Measurements from ENCODE around the gene ZCCHC2. TPM values are rescaled to one million over a fixed set of nuclear protein-coding genes. Genes with fewer than 3 reads are reported as not detected.

ZCCHC2 gene
- polyA plus RNA-seq, 2 of the 4 experiments (the other 2 are of a cell fraction) = 7.6 to 12.5 TPM

- CTCF ChIA-PET = interaction anchor here (1.0 kb wide), 1 partner anchor 27 kb away, joined by 3 read pairs; no protein-coding TSS in a partner anchor
- H3K4me2 ChIP-seq = no peak overlapping the region
- FAIRE-seq = no peak
These were observed 88.0 kb downstream of the ZCCHC2 start for GRCh38 chr18:62610701-62611411.

GRCh38 chr18:62611453-62612288 is 88.8 kb downstream of the ZCCHC2 start:
- ATAC-seq = no peak
- no peak overlapping the region for H3K27ac ChIP-seq
- no peak for FAIRE-seq
- POLR2A ChIA-PET = no interaction called here
- no peak overlapping the region for H3K4me2 ChIP-seq
- DNase-seq (ENCODE audit: low read depth in 1 of 2, low spot score in 1 of 2) = no peak
- CTCF ChIA-PET = interaction anchor here (0.5 kb wide), 1 partner anchor 46 kb away, joined by 4 read pairs; no protein-coding TSS in a partner anchor
- H3K4me1 ChIP-seq = no peaks in the 10 kb centered on the region
- WGBS (ENCODE audit: missing lambda C conversion rate) = 60% methylated on average over 10 of the region's 32 CpGs
- no peak overlapping the region for H3K4me3 ChIP-seq
- TF ChIP-seq NPAS2 (CRISPR knock-in tag; IDR thresholded peaks at IDR 0.05; ENCODE audit: borderline replicate concordance) (no peak), RAD21 (conservative IDR thresholded peaks at IDR 0.05 in 1 of 2, IDR thresholded peaks at IDR 0.05 in 1 of 2) (no peak), ELK1 (IDR thresholded peaks at IDR 0.05; ENCODE audit: low read depth, low read length) (no peak), JUNB (IDR thresholded peaks at IDR 0.05) (no peak), MAZ (IDR thresholded peaks at IDR 0.05; ENCODE audit: borderline replicate concordance, low read depth, low read length) (no peak), MYC (IDR thresholded peaks at IDR 0.05; ENCODE audit: borderline replicate concordance, low read length) (no peak)
- H3K9me3 ChIP-seq = no peaks in the 10 kb centered on the region

More at GRCh38 chr18:62610701-62611411, 88.0 kb downstream of the ZCCHC2 start:
- Histone ChIP-seq H3K4me3 (no peak overlapping the region), H3K27ac (no peak overlapping the region), H3K9me3 (no peaks in the 10 kb centered on the region), H3K4me1 (no peaks in the 10 kb centered on the region)
- POLR2A ChIA-PET = no interaction called here
- ATAC-seq (no peak), DNase-seq (ENCODE audit: low read depth in 1 of 2, low spot score in 1 of 2) (no peak)
- TF ChIP-seq REST (IDR thresholded peaks at IDR 0.05) = no peak
- no peak for TF ChIP-seq E2F6 (IDR thresholded peaks at IDR 0.05; ENCODE audit: borderline replicate concordance, low read depth)
- no peak for TF ChIP-seq BCL3 (IDR thresholded peaks at IDR 0.05)
- WGBS (ENCODE audit: missing lambda C conversion rate) = 80% methylated on average over 22 of the region's 24 CpGs

GRCh38 chr18:62612289-62612645 is 89.4 kb downstream of the ZCCHC2 start:
- POLR2A ChIA-PET = no interaction called here
- no peak for ATAC-seq
- CTCF ChIA-PET = interaction anchor here (0.5 kb wide), 1 partner anchor 45 kb away, joined by 4 read pairs; no protein-coding TSS in a partner anchor

More at GRCh38 chr18:62612289-62612645, 89.4 kb downstream of the ZCCHC2 start:
- Histone ChIP-seq H3K9me3 (no peaks in the 10 kb centered on the region), H3K4me3 (no peak overlapping the region), H3K4me2 (no peak overlapping the region), H3K4me1 (no peaks in the 10 kb centered on the region), H3K27ac (no peak overlapping the region)
- FAIRE-seq = no peak
- TF ChIP-seq ATOH8 (CRISPR knock-in tag; IDR thresholded peaks at IDR 0.05; ENCODE audit: low read depth) (no peak), FOSL2 (IDR thresholded peaks at IDR 0.05) (no peak), FOSL2 (CRISPR knock-in tag; IDR thresholded peaks at IDR 0.05) (no peak)
- 100% methylated on average over 2 of the region's 4 CpGs for WGBS (ENCODE audit: missing lambda C conversion rate)
- no peak for DNase-seq (ENCODE audit: low read depth in 1 of 2, low spot score in 1 of 2)
